Neuronal stem cell (in vitro differentiated cells): ENCODE data around the gene LPIN1.
A peak's percentile ranks its signal among the peaks of the same experiment; 100 is the strongest.
"Not testable (repeated sequence)": the region's sequence is repeated elsewhere in the genome, so short reads cannot be mapped to it uniquely, and the experiment has no call there.

Experiments used
- DNase-seq: peaks from one replicate; pipeline ENCODE4 v3.0.0-alpha.2; 2013; ENCODE audit warnings: low spot score
- H2AFZ ChIP-seq: one replicate; pipeline ENCODE4 v1.6.1; 2013; ENCODE audit warnings: mild to moderate bottlenecking, low read length, inconsistent platforms
- H2AK5ac ChIP-seq: 2 replicates; pipeline ENCODE4 v1.6.1; 2013; ENCODE audit warnings: low read depth, mild to moderate bottlenecking, inconsistent platforms, low read length, moderate library complexity, mixed read lengths
- H2BK120ac ChIP-seq: 2 replicates; pipeline ENCODE4 v1.6.1; 2013; ENCODE audit warnings: low read depth, mild to moderate bottlenecking, inconsistent platforms, low read length, moderate library complexity, mixed read lengths
- H2BK12ac ChIP-seq: one replicate; pipeline ENCODE4 v1.6.1; 2013; ENCODE audit warnings: low read length, inconsistent platforms
- H2BK15ac ChIP-seq: 2 replicates; pipeline ENCODE4 v1.6.1; 2013; ENCODE audit warnings: mild to moderate bottlenecking, low read length, inconsistent platforms, mixed read lengths
- H2BK5ac ChIP-seq: one replicate; pipeline ENCODE4 v1.6.1; 2013; ENCODE audit warnings: inconsistent platforms, mild to moderate bottlenecking, low read length, moderate library complexity
- H3K14ac ChIP-seq: one replicate; pipeline ENCODE4 v1.6.1; 2013; ENCODE audit warnings: low read length, inconsistent platforms
- H3K18ac ChIP-seq: 2 replicates; pipeline ENCODE4 v1.6.1; 2013; ENCODE audit warnings: low read length, inconsistent platforms
- H3K23ac ChIP-seq: 2 replicates; pipeline ENCODE4 v1.6.1; 2013; ENCODE audit warnings: low read depth, mild to moderate bottlenecking, mixed read lengths, low read length, inconsistent platforms; ENCODE audit not compliant: poor library complexity
- H3K27ac ChIP-seq: replicated peaks from 3 replicates; pipeline ENCODE4 v1.5.1; 2013; ENCODE audit warnings: low read length, inconsistent platforms
- H3K27me3 ChIP-seq, 3 experiments: 2 replicates each; pipeline ENCODE4 v1.6.1; 2013; ENCODE audit warnings: low read length in 3 of 3, mild to moderate bottlenecking in 2 of 3, inconsistent platforms in 1 of 3, low read depth in 1 of 3, mixed read lengths in 1 of 3, moderate library complexity in 1 of 3; ENCODE audit not compliant: control insufficient read depth in 3 of 3, insufficient read depth in 3 of 3
- H3K36me3 ChIP-seq, 2 donors: replicated peaks in 1 of 2; 2 replicates each; pipeline ENCODE4 v1.6.1; 2013; ENCODE audit warnings: low read length in 2 of 2; ENCODE audit not compliant: control insufficient read depth in 2 of 2, insufficient read depth in 2 of 2
- H3K4ac ChIP-seq: 2 replicates; pipeline ENCODE4 v1.6.1; 2013; ENCODE audit warnings: inconsistent platforms, mild to moderate bottlenecking, low read length, moderate library complexity
- H3K4me1 ChIP-seq, 2 donors: 1 replicate in 1 of 2; 2 replicates in 1 of 2; pipeline ENCODE4 v1.6.1; 2013; ENCODE audit warnings: low read length in 2 of 2, low read depth in 1 of 2; ENCODE audit not compliant: control insufficient read depth in 2 of 2, insufficient read depth in 1 of 2
- H3K4me2 ChIP-seq: one replicate; pipeline ENCODE4 v1.6.1; 2013; ENCODE audit warnings: mild to moderate bottlenecking, low read length, inconsistent platforms; ENCODE audit not compliant: insufficient read depth, poor library complexity, severe bottlenecking
- H3K4me3 ChIP-seq, 2 donors: 2 replicates each; pipeline ENCODE4 v1.5.1; 2013; ENCODE audit warnings: low read length in 2 of 2, mild to moderate bottlenecking in 2 of 2, inconsistent platforms in 1 of 2, moderate library complexity in 1 of 2
- H3K79me1 ChIP-seq: one replicate; pipeline ENCODE4 v1.6.1; 2013; ENCODE audit warnings: low read depth, mild to moderate bottlenecking, inconsistent platforms, low read length, moderate library complexity
- H3K9ac ChIP-seq: one replicate; pipeline ENCODE4 v1.6.1; 2013; ENCODE audit warnings: mild to moderate bottlenecking, low read depth, low read length, inconsistent platforms; ENCODE audit not compliant: poor library complexity
- H3K9me3 ChIP-seq, 2 donors: replicated peaks in 1 of 2; 2 replicates each; pipeline versions ENCODE3 to v1.6.1; 2013; ENCODE audit warnings: low read length in 2 of 2, mild to moderate bottlenecking in 2 of 2, inconsistent platforms in 1 of 2, low read depth in 1 of 2, mixed read lengths in 1 of 2, moderate library complexity in 1 of 2; ENCODE audit not compliant: control insufficient read depth in 2 of 2, insufficient read depth in 1 of 2
- H4K8ac ChIP-seq: one replicate; pipeline ENCODE4 v1.6.1; 2013; ENCODE audit warnings: low read depth, mild to moderate bottlenecking, inconsistent platforms, low read length, moderate library complexity
- H4K91ac ChIP-seq: one replicate; pipeline ENCODE4 v1.6.1; 2013; ENCODE audit warnings: low read length, low read depth, mild to moderate bottlenecking, inconsistent platforms; ENCODE audit not compliant: poor library complexity
- WGBS, 2 donors: extraction: QIAGEN DNeasy Blood & Tissue Kit; methylation state at CpG; one replicate each; pipeline ENCODE4 v1.1.7; 2013; ENCODE audit warnings: missing lambda C conversion rate in 2 of 2, mixed read lengths in 1 of 2; ENCODE audit not compliant: insufficient read length in 2 of 2, insufficient replicate concordance in 1 of 2; ENCODE audit errors: extremely low coverage in 2 of 2; 5-methylcytosine and 5-hydroxymethylcytosine counted together

Gene LPIN1

GRCh38 chr2:11731214-11731984, 15.0 kb upstream of the LPIN1 start:
- not testable (repeated sequence) for H3K4ac ChIP-seq, H4K8ac ChIP-seq, H3K36me3 ChIP-seq, H2AK5ac ChIP-seq, H2BK12ac ChIP-seq, H2BK15ac ChIP-seq, H2BK5ac ChIP-seq, H3K4me3 ChIP-seq, H3K79me1 ChIP-seq, H3K4me1 ChIP-seq, H3K14ac ChIP-seq, DNase-seq, H4K91ac ChIP-seq, H3K9me3 ChIP-seq, H2AFZ ChIP-seq, H3K27ac ChIP-seq, H3K23ac ChIP-seq, H3K9ac ChIP-seq, H3K18ac ChIP-seq, H2BK120ac ChIP-seq, H3K4me2 ChIP-seq
- WGBS, 2 donors = no CpG with 5 or more reads among the region's 4 CpGs
- H3K27me3 ChIP-seq = peaks cover 0 to 14% (median 0%) of the 10 kb centered on the region in 3 experiments

- Histone ChIP-seq H3K36me3 (no peaks in the 10 kb centered on the region), H2BK5ac (no peak overlapping the region), H2AK5ac (no peak overlapping the region), H3K14ac (no peak overlapping the region), H3K4me3 (no peak overlapping the region), H2BK120ac (no peak overlapping the region), H2BK15ac (no peak overlapping the region), H2BK12ac (no peak overlapping the region), H3K9me3 (no peaks in the 10 kb centered on the region), H4K8ac (no peak overlapping the region), H2AFZ (no peak overlapping the region), H3K23ac (no peak overlapping the region), H3K4me1 (no peaks in the 10 kb centered on the region), H3K27ac (no peak overlapping the region), H3K27me3 (peaks cover 0 to 8% (median 0%) of the 10 kb centered on the region in 3 experiments), H3K4me2 (no peak overlapping the region), H4K91ac (no peak overlapping the region), H3K79me1 (no peaks in the 10 kb centered on the region), H3K4ac (no peak overlapping the region), H3K18ac (no peak overlapping the region), H3K9ac (no peak overlapping the region)
- no CpG with 5 or more reads among the region's 2 CpGs for WGBS, 2 donors
- no peak for DNase-seq
Measured at GRCh38 chr2:11732587-11732986, 13.8 kb upstream of the LPIN1 start.

- H3K4me3 ChIP-seq, H3K36me3 ChIP-seq, H4K8ac ChIP-seq, H3K9me3 ChIP-seq, H2BK5ac ChIP-seq, H2BK120ac ChIP-seq, H3K27me3 ChIP-seq, H2BK12ac ChIP-seq, H3K9ac ChIP-seq, H3K79me1 ChIP-seq, H3K14ac ChIP-seq, H2AFZ ChIP-seq, H3K18ac ChIP-seq, H3K23ac ChIP-seq, DNase-seq, H2AK5ac ChIP-seq, H4K91ac ChIP-seq, H3K4ac ChIP-seq, H3K27ac ChIP-seq, H2BK15ac ChIP-seq, H3K4me2 ChIP-seq: not testable (repeated sequence)
- peaks cover 0 to 14% of the 10 kb centered on the region in 2 donors for H3K4me1 ChIP-seq
- WGBS, 2 donors = no CpG with 5 or more reads among the region's 2 CpGs
Measured at GRCh38 chr2:11737852-11738251, 8.6 kb upstream of the LPIN1 start.

- H3K36me3 ChIP-seq = no peaks in the 10 kb centered on the region
- H2BK120ac ChIP-seq = no peak overlapping the region
- H3K4ac ChIP-seq = no peak overlapping the region
- H2BK12ac ChIP-seq = no peak overlapping the region
- peaks cover 4 to 19% of the 10 kb centered on the region in 2 donors for H3K4me1 ChIP-seq
- no peak for DNase-seq
- no peak overlapping the region for H2BK15ac ChIP-seq
- H2AFZ ChIP-seq = peak overlapping the region; percentile 79
- H3K79me1 ChIP-seq = no peaks in the 10 kb centered on the region
- H4K91ac ChIP-seq = no peak overlapping the region
- H3K27me3 ChIP-seq = no peaks in the 10 kb centered on the region
- H3K18ac ChIP-seq = no peak overlapping the region
- H3K23ac ChIP-seq = no peak overlapping the region
- H2BK5ac ChIP-seq = no peak overlapping the region
- H3K9ac ChIP-seq = no peak overlapping the region
- no peak overlapping the region for H3K14ac ChIP-seq
- H3K9me3 ChIP-seq = no peaks in the 10 kb centered on the region
- WGBS, 2 donors = no CpG with 5 or more reads among the region's 8 CpGs
- H3K4me2 ChIP-seq = no peak overlapping the region
- no peak overlapping the region for H3K27ac ChIP-seq
- no peak overlapping the region for H2AK5ac ChIP-seq
- no peak overlapping the region for H3K4me3 ChIP-seq
- no peak overlapping the region for H4K8ac ChIP-seq
Measured at GRCh38 chr2:11738589-11739436, 7.6 kb upstream of the LPIN1 start.
